GM12878 (cell line): ENCODE data around the gene CAMTA1. TPM values are rescaled to one million over a fixed set of nuclear protein-coding genes. Genes with fewer than 3 reads are reported as not detected.

ENCODE experiments used
- ATAC-seq: fragments of 200-7000 bp; cut with Tn5 transposase; 3 replicates; pipeline ENCODE4 v1.9.1; 2020; ENCODE audit warnings: mild to moderate bottlenecking, moderate library complexity
- BruUV-seq: library from RNA; stranded (reverse); fragments of 400-500 nt; replicated peaks from 2 replicates; lab custom pipeline; 2021; lab: Mats Ljungman, UMichigan
- CTCF ChIA-PET: fragments of 300-600 bp; sonication (Branson Sonifier 250); formaldehyde crosslinking; extraction: SDS; loops from one replicate; lab custom pipeline; 2021; ENCODE audit warnings: inconsistent platforms; lab: Yijun Ruan, JAX
- POLR2A ChIA-PET: fragments of 350-600 bp; formaldehyde crosslinking; extraction: SDS; loops from one replicate; lab custom pipeline; 2021; ENCODE audit warnings: inconsistent platforms; lab: Charles Lee
- RAD21 ChIA-PET: fragments of 300-600 bp; sonication (Branson Sonifier 250); formaldehyde crosslinking; loops from one replicate; lab custom pipeline; 2023; ENCODE audit warnings: antibody characterized with exemption; ENCODE audit not compliant: unreplicated experiment; lab: Charles Lee
- SMC1A ChIA-PET: fragments of 300-600 bp; sonication (Branson Sonifier 250); formaldehyde crosslinking; loops from one replicate; lab custom pipeline; 2023; ENCODE audit not compliant: unreplicated experiment, uncharacterized antibody; lab: Charles Lee
- DNase-seq: peaks from one replicate; pipeline ENCODE4 v3.0.0-alpha.2; 2011; ENCODE audit warnings: low read depth, low spot score
- FAIRE-seq: peaks from 3 replicates; lab custom pipeline; 2011; peaks lifted over from hg19 to GRCh38; lab: Jason Lieb, UNC
- H2AFZ ChIP-seq: 2 replicates; pipeline ENCODE4 v1.6.0; 2011; ENCODE audit warnings: low read depth, low read length, control low read depth; ENCODE audit not compliant: control insufficient read depth
- H3K27ac ChIP-seq: 2 replicates; pipeline ENCODE4 v1.5.1; 2011; ENCODE audit warnings: control low read depth; ENCODE audit not compliant: control insufficient read depth, insufficient read depth
- H3K27me3 ChIP-seq, 2 experiments: replicated peaks in 1 of 2; 2 replicates each; pipeline versions ENCODE4 v1.6.0 to v1.6.1; 2011; ENCODE audit warnings: low read length in 1 of 2; ENCODE audit not compliant: control insufficient read depth in 2 of 2, insufficient read depth in 2 of 2
- H3K36me3 ChIP-seq, 2 experiments: 2 replicates each; pipeline ENCODE4 v1.5.1; 2011; ENCODE audit warnings: low read length in 1 of 2; ENCODE audit not compliant: control insufficient read depth in 2 of 2, insufficient read depth in 2 of 2
- H3K4me1 ChIP-seq: 2 replicates; pipeline ENCODE4 v1.6.1; 2011; ENCODE audit warnings: mild to moderate bottlenecking, low read length, moderate library complexity, mixed read lengths; ENCODE audit not compliant: control insufficient read depth, insufficient read depth
- H3K4me2 ChIP-seq: 2 replicates; pipeline ENCODE4 v1.6.0; 2011; ENCODE audit warnings: control low read depth; ENCODE audit not compliant: control insufficient read depth, insufficient read depth
- H3K4me3 ChIP-seq: fragments of 200-600 bp; sonication (generic); 2 replicates; pipeline ENCODE4 v1.5.1; 2016
- H3K79me2 ChIP-seq: 2 replicates; pipeline ENCODE4 v1.6.0; 2011; ENCODE audit warnings: low read length; ENCODE audit not compliant: control insufficient read depth, insufficient read depth
- H3K9ac ChIP-seq: 2 replicates; pipeline ENCODE4 v1.8.0; 2011; ENCODE audit warnings: low read length, control low read depth, mixed read lengths; ENCODE audit not compliant: control insufficient read depth, insufficient read depth
- H3K9me3 ChIP-seq: replicated peaks from 3 replicates; pipeline ENCODE4 v1.5.1; 2011; ENCODE audit warnings: mild to moderate bottlenecking, low read length; ENCODE audit not compliant: control insufficient read depth, insufficient read depth
- H4K20me1 ChIP-seq: 2 replicates; pipeline ENCODE4 v1.6.0; 2011; ENCODE audit not compliant: control insufficient read depth, insufficient read depth
- ASH2L ChIP-seq: fragments of 300-600, 200-600 bp; sonication (generic); IDR thresholded peaks from 2 replicates; pipeline ENCODE4 v1.6.1; 2017; ENCODE audit warnings: low read depth, mild to moderate bottlenecking, borderline replicate concordance
- ATF2 ChIP-seq: IDR thresholded peaks from 2 replicates; pipeline ENCODE4 v1.6.1; 2012; ENCODE audit warnings: low read length, inconsistent platforms
- BACH1 ChIP-seq: fragments of 450-650 bp; IDR thresholded peaks from 2 replicates; pipeline ENCODE4 v1.6.1; 2017; ENCODE audit warnings: mild to moderate bottlenecking, borderline replicate concordance
- BCL11A ChIP-seq: IDR thresholded peaks from 2 replicates; pipeline ENCODE4 v1.6.1; 2011; ENCODE audit warnings: low read depth, low read length
- CBX5 ChIP-seq: sonication (generic); IDR thresholded peaks from 2 replicates; pipeline ENCODE4 v1.6.1; 2016; ENCODE audit warnings: low read depth, moderate library complexity, mild to moderate bottlenecking, inconsistent platforms
- CHD2 ChIP-seq: IDR thresholded peaks from 2 replicates; pipeline ENCODE4 v1.6.1; 2011; ENCODE audit warnings: low read depth, low read length, improper control_type of control experiment, borderline replicate concordance
- ETV6 ChIP-seq, 2 experiments: fragments of 450-650 bp in 1 of 2; IDR thresholded peaks in 1 of 2; conservative IDR thresholded peaks in 1 of 2; 2 replicates each; pipeline ENCODE4 v1.6.1; 2014; ENCODE audit warnings: antibody characterized with exemption in 1 of 2, borderline replicate concordance in 1 of 2, low read depth in 1 of 2, mild to moderate bottlenecking in 1 of 2, moderate library complexity in 1 of 2
- EZH2 ChIP-seq: IDR thresholded peaks from 2 replicates; pipeline ENCODE4 v1.6.1; 2012; ENCODE audit warnings: low read depth, mild to moderate bottlenecking, control low read depth, inconsistent platforms, low read length, borderline replicate concordance; ENCODE audit not compliant: control insufficient read depth
- GATAD2B ChIP-seq: fragments of 450-650 bp; conservative IDR thresholded peaks from 2 replicates; pipeline ENCODE4 v1.6.1; 2017; ENCODE audit warnings: low read depth, mild to moderate bottlenecking, moderate library complexity
- JUNB ChIP-seq: IDR thresholded peaks from 2 replicates; pipeline ENCODE4 v1.6.1; 2016; ENCODE audit warnings: antibody characterized with exemption, mild to moderate bottlenecking
- KLF5 ChIP-seq: fragments of 450-650 bp; IDR thresholded peaks from 2 replicates; pipeline ENCODE4 v1.6.1; 2014; ENCODE audit warnings: mild to moderate bottlenecking; ENCODE audit not compliant: partially characterized antibody
- NFYB ChIP-seq: IDR thresholded peaks from 2 replicates; pipeline ENCODE4 v1.6.1; 2011; ENCODE audit warnings: low read depth, mild to moderate bottlenecking, low read length, improper control_type of control experiment, moderate library complexity; ENCODE audit not compliant: insufficient read depth
- NRF1 ChIP-seq: conservative IDR thresholded peaks from 2 replicates; pipeline ENCODE4 v1.6.1; 2011; ENCODE audit warnings: mild to moderate bottlenecking, low read depth, low read length, improper control_type of control experiment
- RBBP5 ChIP-seq: fragments of 200-600 bp; sonication (generic); conservative IDR thresholded peaks from 2 replicates; pipeline ENCODE4 v1.6.1; 2016
- RFX5 ChIP-seq: IDR thresholded peaks from 2 replicates; pipeline ENCODE4 v1.6.1; 2011; ENCODE audit warnings: low read depth, low read length, improper control_type of control experiment
- TAF1 ChIP-seq: IDR thresholded peaks from 2 replicates; pipeline ENCODE4 v1.6.1; 2011; ENCODE audit warnings: mild to moderate bottlenecking, low read depth, low read length, borderline replicate concordance
- ZNF217 ChIP-seq: fragments of 450-650 bp; IDR thresholded peaks from 2 replicates; pipeline ENCODE4 v1.6.1; 2017; ENCODE audit warnings: antibody characterized with exemption, mild to moderate bottlenecking
- ZNF274 ChIP-seq: IDR thresholded peaks from one replicate; pipeline ENCODE4 v1.8.0; 2011; ENCODE audit not compliant: insufficient read length, insufficient read depth
- ZNF687 ChIP-seq: fragments of 450-650 bp; IDR thresholded peaks from 2 replicates; pipeline ENCODE4 v1.6.1; 2017; ENCODE audit warnings: mild to moderate bottlenecking, moderate library complexity
- WGBS: methylation state at CpG from one replicate; pipeline ENCODE4 v1.1.6; 2016; ENCODE audit warnings: low lambda C conversion rate; ENCODE audit not compliant: insufficient replicate concordance, insufficient coverage; ENCODE audit errors: missing lambda C conversion rate; 5-methylcytosine and 5-hydroxymethylcytosine counted together
- in situ Hi-C: fragments of 300-500 bp; cut with MboI; formaldehyde crosslinking; loops from 9 replicates; pipeline ENCODE4 v1.14.3; 2018; ENCODE audit warnings: mixed read lengths
- intact Hi-C: fragments of 100-400 bp; cut with micrococcal nuclease; formaldehyde crosslinking; loops from one replicate; pipeline ENCODE4 v1.14.2; 2022; ENCODE audit not compliant: unreplicated experiment
- polyA plus RNA-seq, 11 experiments: library from polyadenylated mRNA; depleted of rRNA in 4 of 11; unstranded in 6 of 11; stranded (reverse) in 5 of 11; fragments of >200 nt; fragmentation: Nextera tagmentation in 4 of 11; fragmentation: Illumina TruSeq in 1 of 11; extraction: Ambion mirVana in 4 of 11; extraction: Trizol in 1 of 11; gene quantifications; 1 replicate in 1 of 11; 2 replicates in 10 of 11; pipeline versions ENCODE4 v1.2.1 to v1.2.3, GENCODE V29; 2011 to 2016; ENCODE audit warnings: inconsistent platforms in 2 of 11, missing spikeins in 2 of 11, low read depth in 1 of 11
- total RNA-seq, 4 experiments: library from RNA; depleted of rRNA in 3 of 4; stranded (reverse); fragments of >200 nt in 3 of 4; fragmentation: Illumina TruSeq in 1 of 4; extraction: Trizol in 1 of 4; gene quantifications; 2 replicates each; pipeline versions ENCODE4 v1.2.1 to v1.2.3, GENCODE V29; 2013 to 2021

The CAMTA1 gene
- total and polyA plus RNA-seq, 10 of the 15 experiments (the other 5 are each of a cell fraction or from before 2014, with no cell fraction given): 37.7 to 148 (median 76.4) TPM

- ChIA-PET CTCF (interaction anchor here (1.0 kb wide), 1 partner anchor 8 kb away, joined by 3 read pairs; no protein-coding TSS in a partner anchor), RAD21 (no interaction called here)
- no peaks in the 10 kb centered on the region for H3K27me3 ChIP-seq
- H3K4me1 ChIP-seq: no peaks in the 10 kb centered on the region
- no peak for DNase-seq
- H3K4me2 ChIP-seq: no peak overlapping the region
- FAIRE-seq: no peak
- no peak for ATAC-seq
- WGBS: 100% methylated on average over 2 of the region's 2 CpGs
- intact Hi-C loops: no loop called here
- H3K9me3 ChIP-seq: no peaks in the 10 kb centered on the region
- no TSS peak for BruUV-seq
- no peaks in the 10 kb centered on the region for H3K79me2 ChIP-seq
- TF ChIP-seq EZH2: no peak
- no peak for TF ChIP-seq ZNF687
- TF ChIP-seq RFX5: no peak
- no peak for TF ChIP-seq ATF2
- no peak for TF ChIP-seq ZNF274
- no peak for TF ChIP-seq BACH1
- TF ChIP-seq ZNF217: no peak
- TF ChIP-seq KLF5: no peak
- no peak for TF ChIP-seq JUNB
- TF ChIP-seq CBX5: no peak
- no peak for TF ChIP-seq GATAD2B
- TF ChIP-seq TAF1: no peak
- TF ChIP-seq NRF1: no peak
- no peak for TF ChIP-seq RBBP5
- TF ChIP-seq CHD2: no peak
- no peak for TF ChIP-seq ETV6 (conservative IDR thresholded peaks at IDR 0.05 in 1 of 2, IDR thresholded peaks at IDR 0.05 in 1 of 2; ENCODE audit: borderline replicate concordance in 1 of 2, low read depth in 1 of 2)
- no peak for TF ChIP-seq NFYB
- no peak for TF ChIP-seq BCL11A
- no peak for TF ChIP-seq ASH2L
- TF ChIP-seq, all 136 proteins: peak for 0
- in situ Hi-C loops: no loop called here
- Histone ChIP-seq H3K27ac (no peak overlapping the region), H4K20me1 (no peaks in the 10 kb centered on the region), H3K36me3 (no peaks in the 10 kb centered on the region), H2AFZ (no peak overlapping the region), H3K4me3 (no peak overlapping the region), H3K9ac (no peak overlapping the region)
- ChIA-PET SMC1A (interaction anchor here (0.6 kb wide), 1 partner anchor 14 kb away, joined by 3 read pairs; no protein-coding TSS in a partner anchor), POLR2A (no interaction called here)
Observed at GRCh38 chr1:6897138-6897537, 111.9 kb downstream of the CAMTA1 start.
